Mesodermal cell (in vitro differentiated cells): ENCODE data around the gene NEDD4L. TPM values are rescaled to one million over a fixed set of nuclear protein-coding genes. Genes with fewer than 3 reads are reported as not detected.
"Not testable (repeated sequence)": the region's sequence is repeated elsewhere in the genome, so short reads cannot be mapped to it uniquely, and the experiment has no call there.

Experiments
- H3K27ac ChIP-seq: 2 replicates; pipeline ENCODE4 v1.7.0; 2013; ENCODE audit warnings: mild to moderate bottlenecking, low read depth, low read length, moderate library complexity; ENCODE audit not compliant: severe bottlenecking
- H3K36me3 ChIP-seq: 2 replicates; pipeline ENCODE4 v1.7.1; 2013; ENCODE audit warnings: mild to moderate bottlenecking, low read length, moderate library complexity; ENCODE audit not compliant: control insufficient read depth, insufficient read depth
- H3K4me1 ChIP-seq: one replicate; pipeline ENCODE4 v1.7.1; 2013; ENCODE audit warnings: mild to moderate bottlenecking, low read length; ENCODE audit not compliant: insufficient read depth, control insufficient read depth, poor library complexity, severe bottlenecking
- H3K4me3 ChIP-seq: 2 replicates; pipeline ENCODE4 v1.7.0; 2013; ENCODE audit warnings: low read length, control low read depth, mild to moderate bottlenecking; ENCODE audit not compliant: insufficient read depth, poor library complexity, severe bottlenecking; ENCODE audit errors: extremely low read depth
- H3K9me3 ChIP-seq: 2 replicates; pipeline ENCODE4 v1.7.1; 2013; ENCODE audit warnings: mild to moderate bottlenecking, low read length, moderate library complexity; ENCODE audit not compliant: control insufficient read depth
- WGBS, 2 experiments: methylation state at CpG; one replicate each; pipeline ENCODE4 v1.1.5; 2013; ENCODE audit warnings: missing lambda C conversion rate in 2 of 2; ENCODE audit not compliant: insufficient coverage in 2 of 2; 5-methylcytosine and 5-hydroxymethylcytosine counted together
- polyA plus RNA-seq, 2 experiments: library from polyadenylated mRNA; stranded (reverse); fragments of 50-300 nt; gene quantifications; one replicate each; pipeline ENCODE4 v1.2.3, GENCODE V29; 2013

NEDD4L gene
- polyA plus RNA-seq (2013, experiment 1 of 2), result 18.2 TPM
- 16.2 TPM for polyA plus RNA-seq (2013, experiment 2 of 2)

GRCh38 chr18:58043491-58044369, at the start of gene NEDD4L:
Gene NEDD4L, plus strand, starts transcription at chr18:58044226. Its CDS starts 435 bp downstream, at chr18:58044661.
- Histone ChIP-seq H3K9me3 (no peaks in the 10 kb centered on the region), H3K27ac (peak within 1 kb of the TSS; percentile 80), H3K4me1 (peaks cover 14% of the 10 kb centered on the region), H3K4me3 (peak within 1 kb of the TSS; percentile 76), H3K36me3 (no peaks in the 10 kb centered on the region)
- WGBS, 2 experiments, result 0% methylated on average over 14 to 48 of the region's 91 CpGs

DNA sequence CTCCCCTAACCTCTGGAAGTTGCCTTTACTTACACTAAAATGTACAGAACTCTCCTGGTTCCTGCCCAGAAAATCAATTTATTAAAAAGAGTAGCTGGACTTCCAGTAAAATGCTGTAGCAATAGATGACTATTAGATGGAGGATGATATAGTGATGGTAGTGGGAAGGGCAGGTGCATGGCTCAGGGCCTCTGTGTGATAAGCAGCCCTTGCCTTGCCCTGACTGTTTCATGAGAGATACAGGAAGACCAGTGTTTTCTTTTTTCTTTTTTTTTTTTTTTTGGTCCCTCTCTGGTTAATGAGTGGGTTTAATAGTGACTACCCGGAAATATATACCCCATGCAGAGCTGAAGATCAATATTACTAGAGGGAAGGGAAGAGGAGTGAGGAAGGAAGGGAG, 48.7 kb upstream of the NEDD4L start:
- H3K36me3 ChIP-seq, result no peaks in the 10 kb centered on the region
- H3K9me3 ChIP-seq, result no peaks in the 10 kb centered on the region
- H3K4me3 ChIP-seq, result no peak overlapping the region
- WGBS, 2 experiments, result 60% methylated on average over 1 of the region's 1 CpG; no CpG with 5 or more reads in 1 of the 2 experiments
- no peaks in the 10 kb centered on the region for H3K4me1 ChIP-seq
- H3K27ac ChIP-seq, result no peak overlapping the region

DNA sequence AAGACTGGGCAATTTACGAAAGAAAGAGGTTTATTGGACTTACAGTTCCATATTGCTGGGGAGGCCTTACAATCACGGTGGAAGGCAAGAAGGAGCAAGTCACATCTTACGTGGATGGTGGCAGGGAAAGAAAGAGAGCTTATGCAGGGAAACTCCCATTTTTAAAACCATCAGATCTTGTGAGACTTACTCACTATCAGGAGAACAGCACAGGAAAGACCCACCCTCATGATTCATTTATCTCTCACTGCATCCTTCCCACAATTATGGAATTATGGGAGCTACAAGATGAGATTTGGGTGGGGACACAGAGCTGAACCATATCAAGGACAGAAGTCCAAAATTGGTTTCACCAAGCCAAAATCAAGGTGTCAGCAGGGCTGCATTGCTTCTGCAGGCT, 47.1 kb upstream of the NEDD4L start:
- not testable (repeated sequence) for H3K4me3 ChIP-seq, H3K36me3 ChIP-seq, H3K4me1 ChIP-seq, H3K9me3 ChIP-seq, H3K27ac ChIP-seq
- 89% methylated on average over 1 of the region's 3 CpGs; no CpG with 5 or more reads in 1 of the 2 experiments for WGBS, 2 experiments

GRCh38 chr18:57997820-57998219, 46.2 kb upstream of the NEDD4L start:
- 33 to 57% methylated on average over 1 to 2 of the region's 2 CpGs for WGBS, 2 experiments
- Histone ChIP-seq H3K4me3 (no peak overlapping the region), H3K4me1 (no peaks in the 10 kb centered on the region), H3K9me3 (no peaks in the 10 kb centered on the region), H3K27ac (no peak overlapping the region), H3K36me3 (no peaks in the 10 kb centered on the region)

DNA sequence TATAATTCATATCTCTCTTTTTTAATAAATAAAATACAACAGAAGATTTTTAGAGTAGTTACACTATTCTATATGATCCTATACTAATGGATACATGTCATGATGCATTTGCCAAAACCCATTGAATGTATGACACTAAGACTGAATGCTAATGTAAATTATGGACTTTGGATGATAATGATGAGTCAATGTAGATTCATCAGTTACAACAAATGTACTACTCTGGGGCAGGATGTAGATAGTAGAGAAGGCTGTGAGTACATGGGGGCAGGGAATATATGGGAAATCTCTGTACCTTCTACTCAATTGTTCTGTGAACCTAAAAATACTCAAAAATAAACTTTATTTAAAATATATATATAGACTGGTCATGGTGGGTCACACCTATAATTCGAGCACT, 45.6 kb upstream of the NEDD4L start:
- no peak overlapping the region for H3K4me3 ChIP-seq
- no peaks in the 10 kb centered on the region for H3K9me3 ChIP-seq
- no peaks in the 10 kb centered on the region for H3K36me3 ChIP-seq
- 100% methylated on average over 1 of the region's 1 CpG; no CpG with 5 or more reads in 1 of the 2 experiments for WGBS, 2 experiments
- H3K27ac ChIP-seq, result no peak overlapping the region
- H3K4me1 ChIP-seq, result no peaks in the 10 kb centered on the region

DNA sequence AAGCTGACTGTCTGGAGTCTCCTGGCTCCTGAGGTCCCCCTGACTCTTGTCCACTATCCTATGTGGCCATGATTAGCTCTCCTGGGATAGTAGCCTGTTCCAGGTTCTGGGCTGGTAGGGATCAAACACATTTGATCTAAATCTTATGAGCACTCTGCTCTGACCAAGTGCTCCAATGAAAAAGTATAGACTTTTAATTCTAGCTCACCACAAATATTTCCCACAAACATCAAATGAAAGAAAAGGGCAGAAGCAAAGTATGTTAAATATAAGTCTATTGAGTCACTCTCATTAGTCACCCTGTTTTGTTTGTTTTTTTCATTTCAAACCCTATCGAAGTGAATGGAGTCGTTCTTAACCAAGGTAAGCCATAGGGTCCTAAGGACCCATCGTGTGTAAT, 39.7 kb upstream of the NEDD4L start:
- Histone ChIP-seq H3K27ac (no peak overlapping the region), H3K9me3 (no peaks in the 10 kb centered on the region), H3K4me3 (no peak overlapping the region), H3K36me3 (no peaks in the 10 kb centered on the region), H3K4me1 (no peaks in the 10 kb centered on the region)
- WGBS, 2 experiments, result 100% methylated on average over 1 to 3 of the region's 3 CpGs

- Histone ChIP-seq H3K36me3 (no peaks in the 10 kb centered on the region), H3K27ac (no peak overlapping the region), H3K9me3 (no peaks in the 10 kb centered on the region), H3K4me3 (no peak overlapping the region), H3K4me1 (no peaks in the 10 kb centered on the region)
- WGBS, 2 experiments, result 100% methylated on average over 1 of the region's 2 CpGs; no CpG with 5 or more reads in 1 of the 2 experiments
Measured at GRCh38 chr18:58005011-58005410, 39.0 kb upstream of the NEDD4L start.

DNA sequence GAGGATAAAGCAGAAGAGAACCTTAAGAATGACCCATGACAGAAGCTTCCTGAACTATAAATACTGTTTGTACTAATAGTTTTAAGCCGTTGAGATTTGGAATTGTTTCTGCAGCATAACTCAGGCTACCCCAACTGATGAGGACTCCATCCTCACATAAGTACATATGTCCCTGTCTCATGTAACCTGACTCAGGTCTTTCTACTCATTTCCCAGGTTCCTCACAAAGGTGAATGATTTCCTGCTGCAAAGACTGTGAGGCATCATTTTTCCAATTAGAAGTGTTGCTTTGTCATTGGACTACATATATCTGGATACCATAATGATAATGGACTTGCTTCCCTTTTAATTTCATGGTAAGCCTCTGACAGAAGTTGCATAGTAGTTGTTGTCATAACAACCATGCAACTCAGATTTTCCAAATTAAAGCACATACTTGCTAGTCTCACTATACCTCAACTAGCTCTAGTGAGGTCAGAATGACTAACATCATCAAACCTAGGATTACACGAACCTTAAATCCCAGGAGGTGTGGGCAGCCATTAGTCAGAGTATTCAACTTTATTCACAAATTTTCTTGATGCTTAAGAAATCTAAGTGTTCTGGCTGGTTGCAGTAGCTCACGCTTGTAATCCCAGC, 38.0 kb upstream of the NEDD4L start:
- WGBS, 2 experiments, result 93 to 94% methylated on average over 2 of the region's 3 CpGs
- H3K4me3 ChIP-seq, result no peak overlapping the region
- no peaks in the 10 kb centered on the region for H3K4me1 ChIP-seq
- no peaks in the 10 kb centered on the region for H3K36me3 ChIP-seq
- H3K27ac ChIP-seq, result no peak overlapping the region
- H3K9me3 ChIP-seq, result no peaks in the 10 kb centered on the region

DNA sequence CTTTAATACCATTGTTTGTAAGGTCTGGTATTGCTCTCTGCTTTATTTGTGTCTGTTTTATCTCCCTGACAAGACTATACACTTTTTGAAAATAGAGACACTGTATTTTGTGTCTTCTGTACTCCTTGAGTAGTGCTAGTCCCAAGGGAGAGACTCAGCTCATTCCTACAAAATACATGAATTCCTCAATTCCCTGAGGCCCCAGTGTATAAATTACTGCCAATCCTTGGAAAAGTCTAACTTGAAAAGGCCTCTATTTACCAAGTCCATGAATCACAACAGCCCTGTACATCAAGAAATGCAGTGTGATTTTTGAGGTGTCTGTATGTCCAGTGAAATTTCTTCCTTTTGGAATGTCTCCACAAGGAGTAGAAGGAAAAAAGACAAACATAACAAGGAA, 34.9 kb upstream of the NEDD4L start:
- Histone ChIP-seq H3K36me3 (no peaks in the 10 kb centered on the region), H3K27ac (no peak overlapping the region), H3K4me3 (no peak overlapping the region), H3K4me1 (no peaks in the 10 kb centered on the region), H3K9me3 (no peaks in the 10 kb centered on the region)

- no peak overlapping the region for H3K4me3 ChIP-seq
- H3K9me3 ChIP-seq, result no peaks in the 10 kb centered on the region
- no peak overlapping the region for H3K27ac ChIP-seq
- H3K4me1 ChIP-seq, result no peaks in the 10 kb centered on the region
- WGBS, 2 experiments, result 100% methylated on average over 1 to 3 of the region's 4 CpGs
- no peaks in the 10 kb centered on the region for H3K36me3 ChIP-seq
Measured at GRCh38 chr18:58010265-58010664, 33.8 kb upstream of the NEDD4L start.

DNA sequence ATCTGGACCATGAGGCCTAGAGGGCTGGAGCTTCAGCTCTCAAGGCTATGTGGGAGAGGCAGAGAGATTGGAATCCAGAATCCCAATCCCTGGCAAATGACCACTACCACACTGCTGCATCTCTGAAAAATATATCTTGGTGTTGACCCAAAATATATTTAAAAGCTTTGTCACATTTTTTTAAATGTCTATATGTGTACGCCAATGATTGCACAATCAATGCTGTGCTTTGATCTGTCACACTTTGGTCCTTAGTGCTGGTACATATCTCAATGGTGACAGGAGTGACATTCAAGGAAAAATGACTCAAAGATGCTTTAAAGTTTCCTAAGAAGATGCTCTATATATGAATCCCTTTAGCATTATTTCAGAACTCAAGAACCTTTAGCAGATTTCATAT, 31.7 kb upstream of the NEDD4L start:
- Histone ChIP-seq H3K27ac (no peak overlapping the region), H3K36me3 (no peaks in the 10 kb centered on the region), H3K4me1 (no peaks in the 10 kb centered on the region), H3K4me3 (no peak overlapping the region), H3K9me3 (no peaks in the 10 kb centered on the region)
- 89 to 100% methylated on average over 1 of the region's 1 CpG for WGBS, 2 experiments
